ENCODE results near the gene DDI2. TPM values are rescaled to one million over a fixed set of nuclear protein-coding genes. Genes with fewer than 3 reads are reported as not detected.
"Not testable (repeated sequence)": the region's sequence is repeated elsewhere in the genome, so short reads cannot be mapped to it uniquely, and the experiment has no call there.

The DDI2 gene
- total and polyA plus RNA-seq, 12 donors: 2.1 to 29.6 (median 23.9) TPM

DNA sequence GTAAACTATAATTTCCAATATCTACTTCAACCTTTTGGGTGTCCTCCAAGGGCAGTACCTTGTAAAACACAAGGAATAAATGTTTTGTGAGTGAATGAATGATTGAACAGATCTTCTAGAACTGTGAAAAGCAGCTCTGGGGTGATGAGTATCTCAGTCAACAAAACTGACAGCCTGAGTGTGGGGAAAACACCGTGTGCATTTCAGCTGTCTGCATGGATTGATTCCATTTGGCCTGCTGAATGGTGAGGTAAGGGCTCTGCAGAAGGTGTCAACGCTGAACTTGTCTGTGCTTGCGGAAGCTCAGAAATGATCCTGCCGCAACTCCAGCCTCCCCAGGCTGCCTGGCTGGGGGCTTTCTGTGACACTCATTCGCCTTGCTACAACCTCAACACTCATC lies 25.0 kb upstream of the DDI2 start:
- no peak overlapping the region for H3K27ac ChIP-seq
- intact Hi-C loops (cut with DNase I): loop anchor here in 4 of 10 donors (10.0 kb wide), 1 partner anchor 153 kb away; the partner anchor contains the start of gene TMEM82 (in 4 of the 4)

GRCh38 chr1:15595809-15596617 lies 21.2 kb upstream of the DDI2 start:
- DNase-seq: no peak
- H3K4me3 ChIP-seq: no peak overlapping the region
- no peak for TF ChIP-seq CTCF (IDR thresholded peaks at IDR 0.05)
- no peak for ATAC-seq
- no peaks in the 10 kb centered on the region for H3K27me3 ChIP-seq
- intact Hi-C loops (cut with DNase I): loop anchor here in 8 of 10 donors (2.0 to 10.0 kb wide), 3 partner anchors 145 to 149 kb away; partner anchors contain the start of gene TMEM82 (in 7 of the 8)
- H3K27ac ChIP-seq: peak overlapping the region in 2 of 10 donors; percentile 3 to 45
- WGBS, 2 donors: 79 to 85% methylated on average over 5 of the region's 5 CpGs
- H3K4me1 ChIP-seq: peaks cover 0 to 27% (median 12%) of the 10 kb centered on the region in 9 donors
- no peaks in the 10 kb centered on the region for H3K36me3 ChIP-seq
- no peaks in the 10 kb centered on the region for H3K9me3 ChIP-seq

More for the DNA sequence above, 25.0 kb upstream of the DDI2 start:
- TF ChIP-seq CTCF (IDR thresholded peaks at IDR 0.05): no peak
- Histone ChIP-seq H3K4me1 (peaks cover 0 to 11% (median 0%) of the 10 kb centered on the region in 9 donors), H3K36me3 (no peaks in the 10 kb centered on the region), H3K27me3 (peaks cover 0 to 6% (median 0%) of the 10 kb centered on the region in 7 donors), H3K9me3 (no peaks in the 10 kb centered on the region), H3K4me3 (no peak overlapping the region)
- DNase-seq: no peak
- 66 to 75% methylated on average over 5 of the region's 5 CpGs for WGBS, 2 donors
- no peak for ATAC-seq

- Histone ChIP-seq H3K9me3 (no peaks in the 10 kb centered on the region), H3K4me3 (no peak overlapping the region), H3K36me3 (no peaks in the 10 kb centered on the region), H3K4me1 (peaks cover 0 to 42% (median 21%) of the 10 kb centered on the region in 9 donors), H3K27ac (peak overlapping the region in 3 of 10 donors; percentile 18 to 49 (median 36)), H3K27me3 (no peaks in the 10 kb centered on the region)
- ATAC-seq (no peak), DNase-seq (no peak)
- WGBS, 2 donors: 24 to 29% methylated on average over 2 of the region's 2 CpGs
- intact Hi-C loops (cut with DNase I): loop anchor here in 7 of 10 donors (5.0 to 10.0 kb wide), 2 partner anchors 144 to 146 kb away; partner anchors contain the start of gene TMEM82 (in 7 of the 7)
- no peak for TF ChIP-seq CTCF (IDR thresholded peaks at IDR 0.05)
Measured at GRCh38 chr1:15598436-15598835, 18.8 kb upstream of the DDI2 start.

DNA sequence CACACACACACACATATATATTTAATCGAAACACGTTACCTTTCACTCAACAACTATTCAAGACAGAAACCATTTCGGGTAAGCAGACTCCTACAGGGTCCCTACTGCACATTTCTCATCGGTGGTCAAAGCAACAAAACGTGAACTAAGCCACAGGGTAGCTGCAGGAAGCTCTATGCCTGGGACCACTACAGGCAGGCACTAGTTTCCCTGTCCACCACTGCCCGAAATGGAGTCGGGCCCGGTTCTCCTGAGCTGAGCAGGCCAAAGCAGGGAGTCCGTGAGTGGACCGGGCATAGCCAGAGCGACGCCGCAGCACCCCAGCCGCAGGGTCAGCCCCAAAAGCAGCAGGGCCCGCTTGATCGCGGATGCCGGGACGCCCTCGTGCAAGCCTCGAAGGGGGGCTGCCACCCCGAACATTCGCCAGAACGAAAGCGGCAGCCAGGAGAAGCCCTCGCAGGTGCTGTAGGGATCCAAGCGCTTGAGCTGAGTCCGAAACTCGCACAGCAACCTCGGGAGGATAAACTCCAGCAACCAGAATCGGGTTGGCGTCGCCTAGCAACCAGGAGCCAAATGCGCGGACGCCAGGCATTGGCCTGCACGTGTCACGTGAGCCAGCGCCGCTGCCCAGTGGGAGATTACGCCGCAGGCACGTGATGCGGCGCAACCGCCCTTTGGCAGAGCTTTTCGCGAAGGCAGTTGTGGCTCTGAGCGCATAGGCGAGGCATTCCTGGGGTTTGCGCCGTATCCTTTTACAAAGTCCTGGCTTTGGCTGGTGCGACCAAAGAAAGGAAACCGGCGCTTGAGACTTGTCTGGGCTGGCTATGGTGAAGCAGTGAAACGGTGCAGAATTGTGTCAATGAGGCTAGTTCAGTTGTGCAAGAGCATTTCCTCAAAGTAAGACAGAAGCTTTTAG lies 13.9 kb upstream of the DDI2 start:
- ATAC-seq (peak; percentile 96 to 99 (median 99)), DNase-seq (peak; percentile 96 to 97)
- intact Hi-C loops (cut with DNase I): loop anchor here in 3 of 10 donors (1.0 to 10.0 kb wide), 2 partner anchors 14 to 91 kb away; partner anchors contain the start of gene DDI2 (in 2 of the 3)
- peak overlapping the region; percentile 68 to 95 (median 75) for H3K4me3 ChIP-seq
- no peaks in the 10 kb centered on the region for H3K36me3 ChIP-seq
- H3K9me3 ChIP-seq: no peaks in the 10 kb centered on the region
- H3K27ac ChIP-seq: peak overlapping the region in 9 of 10 donors; percentile 73 to 89 (median 79)
- H3K4me1 ChIP-seq: peaks cover 2 to 27% (median 18%) of the 10 kb centered on the region in 9 donors
- H3K27me3 ChIP-seq: no peaks in the 10 kb centered on the region
- no peak for TF ChIP-seq CTCF (IDR thresholded peaks at IDR 0.05)
- WGBS, 2 donors: 2% methylated on average over 56 of the region's 56 CpGs

DNA sequence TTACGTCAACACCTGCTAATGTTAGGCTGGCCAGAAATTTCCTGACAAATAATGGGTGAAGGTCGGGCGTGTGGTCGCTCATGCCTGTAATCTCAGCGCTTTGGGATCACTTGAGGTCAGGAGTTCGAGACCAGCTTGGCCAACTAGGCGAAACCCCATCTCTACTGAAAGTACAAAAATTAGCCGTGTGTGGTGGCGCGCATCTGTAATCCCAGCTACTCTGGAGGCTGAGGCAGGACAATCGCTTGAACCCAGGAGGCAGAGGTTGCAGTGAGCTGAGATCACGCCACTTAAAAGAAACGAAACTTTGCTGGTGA lies 13.3 kb upstream of the DDI2 start:
- 65 to 68% methylated on average over 13 of the region's 13 CpGs for WGBS, 2 donors
- not testable (repeated sequence) for H3K9me3 ChIP-seq, H3K27me3 ChIP-seq, ATAC-seq, DNase-seq, H3K36me3 ChIP-seq
- intact Hi-C loops (cut with DNase I): loop anchor here in 3 of 10 donors (1.0 to 10.0 kb wide), 2 partner anchors 13 to 91 kb away; partner anchors contain the start of gene DDI2 (in 2 of the 3)
- Histone ChIP-seq H3K27ac (peak overlapping the region in 9 of 10 donors; percentile 73 to 89 (median 79)), H3K4me3 (peak overlapping the region; percentile 68 to 95 (median 75)), H3K4me1 (peaks cover 0 to 22% (median 16%) of the 10 kb centered on the region in 9 donors)

- not testable (repeated sequence) for H3K9me3 ChIP-seq, H3K27me3 ChIP-seq, DNase-seq, ATAC-seq, H3K36me3 ChIP-seq, H3K4me3 ChIP-seq
- Histone ChIP-seq H3K27ac (peak overlapping the region in 1 of 10 donors; percentile 87), H3K4me1 (peaks cover 0 to 22% (median 16%) of the 10 kb centered on the region in 9 donors)
- 94 to 96% methylated on average over 21 of the region's 21 CpGs for WGBS, 2 donors
- intact Hi-C loops (cut with DNase I): loop anchor here in 1 of 10 donors (10.0 kb wide), 1 partner anchor 90 kb away; no protein-coding TSS in a partner anchor
Measured at GRCh38 chr1:15604400-15604799, 12.9 kb upstream of the DDI2 start.

Measured in heart right ventricle (tissue), 16 donors.